ENCODE results near the gene MRPS33. TPM values are rescaled to one million over a fixed set of nuclear protein-coding genes. Genes with fewer than 3 reads are reported as not detected.

MRPS33 gene
- total and polyA plus RNA-seq, 2 of the 13 experiments (the other 11 are each of a cell fraction or from before 2014, with no cell fraction given): 50.9 to 91.0 TPM

DNA sequence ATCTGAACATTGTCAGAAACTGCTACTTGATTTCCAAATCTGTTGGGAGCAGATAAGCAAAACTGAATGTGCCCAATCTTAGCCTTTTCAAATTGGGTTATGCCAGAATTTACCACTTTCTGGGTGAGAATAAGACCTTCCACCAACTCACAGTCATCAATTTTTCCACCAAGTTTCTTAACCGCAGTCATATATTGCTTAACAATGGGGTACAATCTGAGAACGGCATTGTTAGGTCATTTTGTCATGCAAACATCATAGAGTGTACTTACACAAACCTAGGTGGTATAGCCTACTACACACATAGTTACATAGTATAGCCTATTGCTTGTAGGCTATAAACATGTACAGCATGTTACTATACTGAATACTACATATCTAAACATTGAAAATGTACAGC lies 16.0 kb downstream of the MRPS33 start:
- Histone ChIP-seq H2AFZ (ENCODE audit: low read length) (peak overlapping the region; percentile 30), H3K27ac (ENCODE audit: extremely low read length, insufficient read depth, low read length) (no peak overlapping the region), H3K9ac (ENCODE audit: insufficient read depth, low read depth, low read length) (no peak overlapping the region), H3K4me2 (ENCODE audit: low read depth, low read length) (no peak overlapping the region), H4K20me1 (ENCODE audit: insufficient read depth, low read length) (no peaks in the 10 kb centered on the region), H3K4me3 (replicated peaks in 1 of 3; ENCODE audit: insufficient read depth in 1 of 3, low read depth in 2 of 3, low read length in 3 of 3) (no peak overlapping the region), H3K79me2 (ENCODE audit: insufficient read depth, low read length) (no peaks in the 10 kb centered on the region), H3K9me3 (ENCODE audit: low read length) (no peaks in the 10 kb centered on the region), H3K4me1 (ENCODE audit: insufficient read depth, low read length) (peaks cover 60% of the 10 kb centered on the region), H3K36me3 (replicated peaks in 1 of 2; ENCODE audit: control insufficient read depth in 1 of 2, insufficient read depth in 2 of 2, low read length in 2 of 2) (no peaks in the 10 kb centered on the region), H3K27me3 (ENCODE audit: control insufficient read depth in 1 of 2, insufficient read depth in 2 of 2, low read length in 2 of 2) (no peaks in the 10 kb centered on the region)
- 27% methylated on average over 2 of the region's 2 CpGs for WGBS (ENCODE audit: low lambda C conversion rate)
- in situ Hi-C loops (cut with HindIII; ENCODE audit: extremely low pct_ligation_motif_present, low pct_unique_long_range_greater_than_20kb) (no loop called here), intact Hi-C loops (cut with micrococcal nuclease; ENCODE audit: unreplicated experiment) (no loop called here)
- ATAC-seq (no peak), FAIRE-seq (no peak), DNase-seq (ENCODE audit: low spot score) (no peak)
- CTCF ChIA-PET (ENCODE audit: low intra/inter-chr PET ratio, low total read pairs): no interaction called here
- BruUV-seq (replicated peaks): no TSS peak
- POLR2A ChIA-PET: no interaction called here
- TF ChIP-seq, protein P1, sequence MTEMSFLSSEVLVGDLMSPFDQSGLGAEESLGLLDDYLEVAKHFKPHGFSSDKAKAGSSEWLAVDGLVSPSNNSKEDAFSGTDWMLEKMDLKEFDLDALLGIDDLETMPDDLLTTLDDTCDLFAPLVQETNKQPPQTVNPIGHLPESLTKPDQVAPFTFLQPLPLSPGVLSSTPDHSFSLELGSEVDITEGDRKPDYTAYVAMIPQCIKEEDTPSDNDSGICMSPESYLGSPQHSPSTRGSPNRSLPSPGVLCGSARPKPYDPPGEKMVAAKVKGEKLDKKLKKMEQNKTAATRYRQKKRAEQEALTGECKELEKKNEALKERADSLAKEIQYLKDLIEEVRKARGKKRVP (CRISPR knock-in tag; IDR thresholded peaks at IDR 0.05): 0 out of 4 replicates have a peak, but pooled peaks of 1 of the 2 experiments have one; percentile 10
- no peak for TF ChIP-seq BHLHE40 (IDR thresholded peaks at IDR 0.05; ENCODE audit: low read length)
- TF ChIP-seq MED13 (CRISPR knock-in tag; IDR thresholded peaks at IDR 0.05): no peak
- no peak for TF ChIP-seq SOX13 (IDR thresholded peaks at IDR 0.05)
- peak in 1 of 2 experiments; percentile 37; a peak in 1 of 4 replicates for TF ChIP-seq SOX13 (CRISPR knock-in tag; conservative IDR thresholded peaks at IDR 0.05 in 1 of 2, IDR thresholded peaks at IDR 0.05 in 1 of 2)
- TF ChIP-seq CEBPB (IDR thresholded peaks at IDR 0.05; ENCODE audit: borderline replicate concordance, low read depth, low read length): peak; percentile 75
- TF ChIP-seq CEBPG (CRISPR knock-in tag; IDR thresholded peaks at IDR 0.05): no peak

DNA sequence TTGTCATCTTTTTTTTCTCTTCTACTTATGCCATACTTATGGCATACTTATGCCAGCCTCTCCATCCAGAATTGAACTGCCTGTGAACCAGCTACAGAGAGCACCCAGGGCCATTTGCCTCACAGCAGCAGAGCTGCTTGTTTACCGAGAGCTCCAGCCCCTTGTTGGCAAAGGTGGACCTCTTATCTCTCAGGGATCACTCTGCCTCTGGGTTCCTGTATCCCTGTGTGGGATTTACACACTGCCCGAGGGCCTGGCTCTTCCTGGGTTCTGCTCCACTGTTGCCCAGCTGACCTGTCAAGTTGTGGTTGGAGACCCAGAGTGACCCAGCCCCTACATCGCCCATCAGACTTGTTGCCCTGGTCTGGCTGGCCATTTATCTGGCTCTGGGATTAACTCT lies 22.3 kb downstream of the MRPS33 start:
- Histone ChIP-seq H3K27me3 (ENCODE audit: control insufficient read depth in 1 of 2, insufficient read depth in 2 of 2, low read length in 2 of 2) (no peaks in the 10 kb centered on the region), H3K4me1 (ENCODE audit: insufficient read depth, low read length) (peaks cover 53% of the 10 kb centered on the region), H3K4me2 (ENCODE audit: low read depth, low read length) (peak overlapping the region; percentile 46), H3K4me3 (replicated peaks in 1 of 3; ENCODE audit: insufficient read depth in 1 of 3, low read depth in 2 of 3, low read length in 3 of 3) (no peak overlapping the region), H3K9ac (ENCODE audit: insufficient read depth, low read depth, low read length) (no peak overlapping the region), H3K27ac (ENCODE audit: extremely low read length, insufficient read depth, low read length) (no peak overlapping the region), H3K79me2 (ENCODE audit: insufficient read depth, low read length) (no peaks in the 10 kb centered on the region), H2AFZ (ENCODE audit: low read length) (no peak overlapping the region), H4K20me1 (ENCODE audit: insufficient read depth, low read length) (no peaks in the 10 kb centered on the region), H3K36me3 (replicated peaks in 1 of 2; ENCODE audit: control insufficient read depth in 1 of 2, insufficient read depth in 2 of 2, low read length in 2 of 2) (no peaks in the 10 kb centered on the region), H3K9me3 (ENCODE audit: low read length) (no peaks in the 10 kb centered on the region)
- intact Hi-C loops (cut with micrococcal nuclease; ENCODE audit: unreplicated experiment): no loop called here
- POLR2A ChIA-PET: interaction anchor here (1.1 to 1.2 kb wide), 2 partner anchors 22 to 79 kb away, joined by 3 to 4 read pairs; partner anchors contain the start of gene MRPS33
- in situ Hi-C loops (cut with HindIII; ENCODE audit: extremely low pct_ligation_motif_present, low pct_unique_long_range_greater_than_20kb): no loop called here
- BruUV-seq (replicated peaks): no TSS peak
- FAIRE-seq (peak; percentile 26), DNase-seq (ENCODE audit: low spot score) (peak; percentile 49), ATAC-seq (peak; percentile 73)
- CTCF ChIA-PET (ENCODE audit: low intra/inter-chr PET ratio, low total read pairs): no interaction called here
- WGBS (ENCODE audit: low lambda C conversion rate): 11% methylated on average over 3 of the region's 3 CpGs
- TF ChIP-seq MIXL1 (CRISPR knock-in tag; IDR thresholded peaks at IDR 0.05) (0 out of 2 replicates have a peak, but pooled peaks have one; percentile 27), GPN1 (CRISPR knock-in tag; IDR thresholded peaks at IDR 0.05; ENCODE audit: borderline replicate concordance) (no peak), NR2F6 (IDR thresholded peaks at IDR 0.05) (no peak), NR2F6 (CRISPR knock-in tag; IDR thresholded peaks at IDR 0.05) (peak; percentile 34; the same call in 1 of the 2 replicates), ELF3 (CRISPR knock-in tag; IDR thresholded peaks at IDR 0.05) (peak; percentile 37; the same call in 1 of the 2 replicates)
- TF ChIP-seq, protein P2, sequence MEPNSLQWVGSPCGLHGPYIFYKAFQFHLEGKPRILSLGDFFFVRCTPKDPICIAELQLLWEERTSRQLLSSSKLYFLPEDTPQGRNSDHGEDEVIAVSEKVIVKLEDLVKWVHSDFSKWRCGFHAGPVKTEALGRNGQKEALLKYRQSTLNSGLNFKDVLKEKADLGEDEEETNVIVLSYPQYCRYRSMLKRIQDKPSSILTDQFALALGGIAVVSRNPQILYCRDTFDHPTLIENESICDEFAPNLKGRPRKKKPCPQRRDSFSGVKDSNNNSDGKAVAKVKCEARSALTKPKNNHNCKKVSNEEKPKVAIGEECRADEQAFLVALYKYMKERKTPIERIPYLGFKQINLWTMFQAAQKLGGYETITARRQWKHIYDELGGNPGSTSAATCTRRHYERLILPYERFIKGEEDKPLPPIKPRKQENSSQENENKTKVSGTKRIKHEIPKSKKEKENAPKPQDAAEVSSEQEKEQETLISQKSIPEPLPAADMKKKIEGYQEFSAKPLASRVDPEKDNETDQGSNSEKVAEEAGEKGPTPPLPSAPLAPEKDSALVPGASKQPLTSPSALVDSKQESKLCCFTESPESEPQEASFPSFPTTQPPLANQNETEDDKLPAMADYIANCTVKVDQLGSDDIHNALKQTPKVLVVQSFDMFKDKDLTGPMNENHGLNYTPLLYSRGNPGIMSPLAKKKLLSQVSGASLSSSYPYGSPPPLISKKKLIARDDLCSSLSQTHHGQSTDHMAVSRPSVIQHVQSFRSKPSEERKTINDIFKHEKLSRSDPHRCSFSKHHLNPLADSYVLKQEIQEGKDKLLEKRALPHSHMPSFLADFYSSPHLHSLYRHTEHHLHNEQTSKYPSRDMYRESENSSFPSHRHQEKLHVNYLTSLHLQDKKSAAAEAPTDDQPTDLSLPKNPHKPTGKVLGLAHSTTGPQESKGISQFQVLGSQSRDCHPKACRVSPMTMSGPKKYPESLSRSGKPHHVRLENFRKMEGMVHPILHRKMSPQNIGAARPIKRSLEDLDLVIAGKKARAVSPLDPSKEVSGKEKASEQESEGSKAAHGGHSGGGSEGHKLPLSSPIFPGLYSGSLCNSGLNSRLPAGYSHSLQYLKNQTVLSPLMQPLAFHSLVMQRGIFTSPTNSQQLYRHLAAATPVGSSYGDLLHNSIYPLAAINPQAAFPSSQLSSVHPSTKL (CRISPR knock-in tag; IDR thresholded peaks at IDR 0.05): peak; percentile 47; the same call in 1 of the 2 replicates

Measured in HepG2 (cell line).